GM18861 (cell line): ENCODE results near the gene PRTN3.
"Not testable (repeated sequence)": the region's sequence is repeated elsewhere in the genome, so short reads cannot be mapped to it uniquely, and the experiment has no call there.

Experiments used
- ATAC-seq: cut with Tn5 transposase; IDR thresholded peaks from one replicate; pipeline ENCODE4 v1.9.1; 2021; ENCODE audit not compliant: unreplicated experiment

PRTN3 gene

DNA sequence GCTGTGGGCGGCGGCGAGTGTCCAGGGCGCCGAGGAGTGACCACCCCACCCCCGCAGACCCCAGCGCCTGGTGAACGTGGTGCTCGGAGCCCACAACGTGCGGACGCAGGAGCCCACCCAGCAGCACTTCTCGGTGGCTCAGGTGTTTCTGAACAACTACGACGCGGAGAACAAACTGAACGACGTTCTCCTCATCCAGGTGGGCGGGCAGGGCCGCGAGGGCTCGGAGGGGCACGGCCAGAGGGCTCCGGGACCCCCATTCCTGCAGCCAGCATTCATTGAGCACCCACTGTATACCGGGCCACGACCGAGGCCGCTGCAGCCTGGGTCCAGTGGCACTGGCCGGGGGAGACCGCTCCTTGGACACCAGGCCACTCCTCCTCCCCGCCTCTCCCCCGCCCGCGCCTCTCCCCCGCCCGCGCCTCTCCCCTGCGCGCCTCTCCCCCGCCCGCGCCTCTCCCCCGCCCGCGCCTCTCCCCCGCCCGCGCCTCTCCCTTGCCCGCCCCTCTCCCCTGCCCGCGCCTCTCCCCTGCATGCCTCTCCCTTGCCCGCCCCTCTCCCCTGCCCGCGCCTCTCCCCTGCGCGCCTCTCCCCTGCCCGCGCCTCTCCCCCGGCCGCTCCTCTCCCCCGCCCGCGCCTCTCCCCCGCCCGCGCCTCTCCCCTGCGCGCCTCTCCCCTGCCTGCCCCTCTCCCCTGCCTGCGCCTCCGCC, 3.2 kb downstream of the PRTN3 start:
- ATAC-seq: no peak

DNA sequence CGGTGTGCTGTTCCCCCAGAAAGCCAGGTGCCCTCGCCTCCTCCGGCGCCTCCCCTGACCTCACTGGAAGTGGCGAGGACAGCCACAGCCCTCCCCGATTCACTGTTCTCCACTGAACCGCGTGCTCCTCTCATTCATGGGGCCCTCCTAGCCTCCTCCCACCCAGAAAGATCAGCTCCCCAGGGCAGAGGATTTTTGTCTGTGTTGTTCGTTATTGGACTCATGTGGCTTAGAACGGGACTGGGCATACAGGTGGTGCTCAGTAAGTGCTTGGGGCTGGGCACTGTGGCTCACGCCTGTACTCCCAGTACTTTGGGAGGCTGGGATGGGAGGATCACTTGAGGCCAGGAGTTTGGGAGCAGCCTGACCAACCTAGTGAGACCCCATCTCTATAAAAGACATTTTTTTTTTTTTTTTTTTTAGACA, 3.8 kb downstream of the PRTN3 start:
- no peak for ATAC-seq

DNA sequence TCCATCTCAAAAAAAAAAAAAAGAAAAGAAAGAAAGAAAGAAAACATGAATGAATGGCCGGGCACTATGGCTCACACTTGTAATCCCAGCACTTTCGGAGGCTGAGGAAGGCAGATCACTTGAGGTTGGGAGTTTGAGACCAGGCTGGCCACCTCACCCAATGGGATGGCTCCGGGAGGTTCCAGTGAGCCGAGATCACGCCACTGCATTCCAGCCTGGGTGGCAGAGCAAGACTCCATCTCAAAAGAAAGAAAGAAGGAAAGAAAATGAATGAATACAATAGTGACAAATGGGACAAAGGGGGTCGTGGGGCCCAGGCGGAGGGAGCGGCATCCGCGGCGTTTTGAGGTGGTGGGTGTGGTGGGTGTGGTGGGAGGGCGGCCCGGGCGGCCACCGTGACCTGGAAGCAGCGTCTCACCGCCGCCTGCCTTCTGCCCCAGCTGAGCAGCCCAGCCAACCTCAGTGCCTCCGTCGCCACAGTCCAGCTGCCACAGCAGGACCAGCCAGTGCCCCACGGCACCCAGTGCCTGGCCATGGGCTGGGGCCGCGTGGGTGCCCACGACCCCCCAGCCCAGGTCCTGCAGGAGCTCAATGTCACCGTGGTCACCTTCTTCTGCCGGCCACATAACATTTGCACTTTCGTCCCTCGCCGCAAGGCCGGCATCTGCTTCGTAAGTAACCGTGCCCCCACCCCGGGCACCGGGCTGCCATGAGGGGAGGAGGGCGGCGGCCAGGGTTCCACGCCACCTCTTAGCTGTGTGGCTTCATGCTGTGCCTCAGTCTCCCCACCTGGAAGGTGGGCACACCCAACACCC, 5.1 kb downstream of the PRTN3 start:
- no peak for ATAC-seq

DNA sequence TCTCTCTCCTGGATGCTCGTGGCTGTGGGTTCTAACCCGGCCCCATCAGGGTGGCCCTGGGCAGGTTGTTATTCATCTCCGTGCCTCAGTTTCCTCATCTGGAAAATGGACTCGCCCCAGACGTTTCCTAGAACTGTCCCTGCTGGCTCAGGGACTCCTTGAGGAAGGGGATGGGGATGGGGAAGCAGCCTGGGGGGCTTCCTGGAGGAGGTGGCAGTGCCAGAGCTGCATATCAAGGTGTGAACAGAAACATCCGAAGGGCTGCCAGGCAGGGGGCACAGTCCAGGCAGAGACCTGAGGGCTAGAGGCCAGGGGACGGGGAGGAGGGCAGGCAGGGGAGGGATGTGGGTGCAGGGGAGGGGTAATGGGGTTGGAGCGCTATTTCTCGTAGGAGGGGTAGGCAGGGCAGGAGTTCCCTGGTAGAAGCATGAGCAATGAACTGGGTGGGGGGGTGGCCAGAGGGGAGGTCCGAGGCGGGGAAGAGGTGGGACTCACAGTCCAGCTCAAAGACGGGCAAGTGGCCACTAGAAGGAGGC, 7.7 kb downstream of the PRTN3 start:
- no peak for ATAC-seq

DNA sequence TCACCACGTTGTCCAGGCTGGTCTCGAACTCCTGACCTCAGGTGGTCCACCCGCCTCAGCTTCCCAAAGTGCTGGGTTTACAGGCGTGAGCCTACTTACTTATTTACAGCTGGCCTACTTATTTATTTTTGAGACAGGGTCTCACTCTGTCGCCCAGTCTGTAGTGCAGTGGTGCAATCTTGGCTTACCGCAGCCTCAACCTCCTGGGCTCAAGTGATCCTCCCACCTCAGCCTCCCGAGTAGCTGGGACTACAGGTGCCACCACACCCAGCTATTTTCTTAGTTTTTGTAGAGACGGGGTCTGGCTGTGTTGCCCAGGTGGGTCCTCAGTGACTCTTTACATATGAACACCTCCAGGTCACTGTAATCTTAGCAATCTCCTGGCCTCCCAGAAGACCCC, 8.4 kb downstream of the PRTN3 start:
- ATAC-seq: not testable (repeated sequence)

DNA sequence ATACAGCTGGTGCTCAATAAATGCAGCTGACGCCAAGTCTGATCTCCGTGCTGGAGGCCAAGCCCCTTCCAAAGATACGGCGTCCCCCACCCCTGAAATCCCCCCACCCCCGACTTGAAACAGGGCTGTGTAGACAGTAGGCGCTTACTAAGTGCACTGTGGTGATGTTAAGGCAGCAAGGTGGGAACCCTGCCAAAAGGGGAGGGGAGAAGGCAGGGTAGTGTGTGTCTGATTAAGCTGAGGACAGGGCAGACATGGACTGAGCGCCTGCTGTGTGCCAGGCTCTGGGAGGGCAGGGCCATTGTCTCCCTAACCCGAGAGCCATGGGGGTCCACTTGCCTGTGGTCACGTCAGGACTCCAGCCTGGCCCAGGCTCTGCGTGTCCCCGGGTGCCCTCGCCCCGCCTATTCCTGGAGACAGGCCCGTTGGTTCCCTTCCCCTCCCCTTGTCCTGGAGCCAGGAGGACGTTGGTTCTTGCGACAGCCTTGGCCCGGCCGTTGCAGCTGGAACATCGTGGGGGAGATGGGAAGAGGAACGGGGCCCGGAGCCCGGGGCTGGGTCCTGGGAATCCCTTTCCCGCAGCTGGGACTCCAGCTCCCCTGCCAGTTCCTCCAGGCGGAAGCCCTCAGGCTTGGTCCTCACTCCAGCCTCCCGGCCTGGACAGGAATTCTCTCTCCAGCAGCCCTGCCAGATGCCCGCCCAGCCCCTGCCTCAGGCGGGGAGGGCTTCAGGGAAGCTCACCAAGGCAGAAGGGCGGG, 9.6 kb downstream of the PRTN3 start:
- ATAC-seq: no peak

DNA sequence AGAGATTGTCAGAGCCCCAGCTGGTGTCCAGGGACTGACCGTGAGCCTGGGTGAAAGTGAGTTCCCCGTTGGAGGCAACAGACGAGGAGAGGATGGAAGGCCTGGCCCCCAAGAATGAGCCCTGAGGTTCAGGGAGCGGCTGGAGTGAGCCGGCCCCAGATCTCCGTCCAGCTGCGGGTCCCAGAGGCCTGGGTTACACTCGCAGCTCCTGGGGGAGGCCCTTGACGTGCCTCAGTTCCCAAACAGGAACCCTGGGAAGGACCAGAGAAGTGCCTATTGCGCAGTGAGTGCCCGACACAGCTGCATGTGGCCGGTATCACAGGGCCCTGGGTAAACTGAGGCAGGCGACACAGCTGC, 10.2 kb downstream of the PRTN3 start:
- ATAC-seq: no peak

DNA sequence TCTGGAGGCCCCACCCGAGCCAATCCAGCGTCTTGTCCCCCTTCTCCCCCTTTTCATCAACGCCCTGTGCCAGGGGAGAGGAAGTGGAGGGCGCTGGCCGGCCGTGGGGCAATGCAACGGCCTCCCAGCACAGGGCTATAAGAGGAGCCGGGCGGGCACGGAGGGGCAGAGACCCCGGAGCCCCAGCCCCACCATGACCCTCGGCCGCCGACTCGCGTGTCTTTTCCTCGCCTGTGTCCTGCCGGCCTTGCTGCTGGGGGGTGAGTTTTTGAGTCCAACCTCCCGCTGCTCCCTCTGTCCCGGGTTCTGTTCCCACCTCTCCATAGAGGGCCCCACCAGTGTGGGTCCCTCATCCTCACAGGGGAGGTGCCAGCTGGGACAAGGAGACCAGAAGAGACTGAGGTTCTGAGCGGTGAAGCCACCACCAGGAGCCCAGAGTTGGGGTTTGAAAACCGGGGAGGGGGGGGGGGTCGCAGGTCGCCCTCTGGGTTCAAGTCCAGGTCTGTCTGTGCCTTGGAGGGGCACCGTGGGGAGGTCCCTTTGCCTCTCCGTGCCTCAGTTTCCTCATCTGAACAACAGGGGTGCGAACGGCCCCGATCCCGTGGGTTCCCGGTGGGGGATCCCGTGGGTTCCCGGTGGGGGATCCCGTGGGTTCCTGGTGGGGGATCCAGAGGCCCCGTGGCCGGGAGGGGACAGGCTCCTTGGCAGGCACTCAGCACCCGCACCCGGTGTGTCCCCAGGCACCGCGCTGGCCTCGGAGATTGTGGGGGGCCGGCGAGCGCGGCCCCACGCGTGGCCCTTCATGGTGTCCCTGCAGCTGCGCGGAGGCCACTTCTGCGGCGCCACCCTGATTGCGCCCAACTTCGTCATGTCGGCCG, 11.6 kb downstream of the PRTN3 start, which contains the start of gene ELANE:
ELANE (plus strand) TSS at position 168 of the 878 bp plus-strand sequence; CDS start at position 194, 26 bp downstream.
- no peak for ATAC-seq

DNA sequence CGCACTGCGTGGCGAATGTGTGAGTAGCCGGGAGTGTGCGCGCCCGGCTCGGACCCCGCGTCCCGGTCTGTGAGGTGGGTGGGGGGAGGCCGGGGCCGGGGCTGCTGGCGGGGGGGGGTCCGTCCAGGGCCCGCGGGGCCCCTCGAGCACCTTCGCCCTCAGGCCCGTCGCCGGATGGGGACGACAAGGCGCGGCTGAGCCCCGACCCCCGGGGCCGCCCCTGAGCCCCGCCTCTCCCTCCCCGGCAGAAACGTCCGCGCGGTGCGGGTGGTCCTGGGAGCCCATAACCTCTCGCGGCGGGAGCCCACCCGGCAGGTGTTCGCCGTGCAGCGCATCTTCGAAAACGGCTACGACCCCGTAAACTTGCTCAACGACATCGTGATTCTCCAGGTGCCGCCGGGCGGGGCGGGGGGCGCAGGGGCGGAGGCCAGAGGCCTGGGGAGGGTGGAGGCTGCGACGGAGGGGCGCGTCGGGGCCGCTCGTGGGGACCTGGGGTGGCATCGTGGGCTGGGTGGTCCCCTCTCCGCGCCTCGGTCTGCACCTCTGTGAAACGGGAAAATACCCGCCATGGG, 12.3 kb downstream of the PRTN3 start:
- no peak for ATAC-seq

DNA sequence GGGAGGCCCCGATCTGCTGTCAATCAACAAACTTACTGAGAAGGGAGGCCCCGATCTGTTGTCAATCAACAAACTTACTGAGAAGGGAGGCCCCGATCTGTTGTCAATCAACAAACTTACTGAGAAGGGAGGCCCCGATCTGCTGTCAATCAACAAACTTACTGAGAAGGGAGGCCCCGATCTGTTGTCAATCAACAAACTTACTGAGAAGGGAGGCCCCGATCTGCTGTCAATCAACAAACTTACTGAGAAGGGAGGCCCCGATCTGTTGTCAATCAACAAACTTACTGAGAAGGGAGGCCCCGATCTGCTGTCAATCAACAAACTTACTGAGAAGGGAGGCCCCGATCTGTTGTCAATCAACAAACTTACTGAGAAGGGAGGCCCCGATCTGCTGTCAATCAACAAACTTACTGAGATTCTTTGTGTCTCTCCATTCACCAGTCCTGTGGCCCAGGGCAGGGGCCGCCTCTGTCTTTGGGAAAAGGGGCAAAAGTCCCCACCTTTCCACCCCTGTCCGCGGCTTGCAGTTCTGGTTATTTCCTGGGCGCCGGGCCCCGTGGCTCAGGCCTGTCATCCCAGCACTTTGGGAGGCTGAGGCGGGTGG, 12.9 kb downstream of the PRTN3 start:
- not testable (repeated sequence) for ATAC-seq

DNA sequence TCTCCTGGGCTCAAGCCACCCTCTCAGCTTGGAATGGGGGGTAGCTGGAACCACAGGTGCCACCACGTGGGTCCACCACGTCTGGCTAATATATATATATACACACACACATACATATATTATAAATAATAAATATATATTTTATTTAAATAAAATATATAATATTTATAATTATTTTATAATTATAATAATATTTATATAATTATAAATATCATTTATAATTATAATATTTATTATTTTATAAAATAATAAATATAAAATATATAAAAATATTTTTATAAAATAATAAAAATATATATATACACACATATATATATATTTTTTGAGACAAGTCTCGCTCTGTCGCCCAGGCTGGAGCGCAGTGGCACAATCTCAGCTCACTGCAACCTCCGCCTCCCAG, 13.8 kb downstream of the PRTN3 start:
- no peak for ATAC-seq

DNA sequence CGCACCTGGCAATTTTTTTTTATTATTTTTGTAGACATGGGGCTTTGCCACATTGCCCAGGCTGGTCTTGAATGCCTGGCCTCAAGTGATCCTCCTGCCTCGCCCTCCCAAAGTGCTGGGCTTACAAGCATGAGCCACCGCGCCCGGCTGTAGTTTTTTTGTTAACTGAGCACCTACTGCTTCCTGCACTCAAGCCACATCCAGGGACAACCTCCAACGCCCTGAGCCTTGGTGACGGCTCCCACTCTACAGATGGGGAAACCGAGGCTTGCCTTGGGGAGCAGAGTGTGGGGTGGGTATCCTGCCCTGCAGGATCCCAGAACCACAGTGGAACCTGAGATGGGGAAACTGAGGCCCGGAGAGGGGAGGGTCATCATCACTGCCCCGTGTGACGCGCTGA, 14.3 kb downstream of the PRTN3 start:
- ATAC-seq: no peak

DNA sequence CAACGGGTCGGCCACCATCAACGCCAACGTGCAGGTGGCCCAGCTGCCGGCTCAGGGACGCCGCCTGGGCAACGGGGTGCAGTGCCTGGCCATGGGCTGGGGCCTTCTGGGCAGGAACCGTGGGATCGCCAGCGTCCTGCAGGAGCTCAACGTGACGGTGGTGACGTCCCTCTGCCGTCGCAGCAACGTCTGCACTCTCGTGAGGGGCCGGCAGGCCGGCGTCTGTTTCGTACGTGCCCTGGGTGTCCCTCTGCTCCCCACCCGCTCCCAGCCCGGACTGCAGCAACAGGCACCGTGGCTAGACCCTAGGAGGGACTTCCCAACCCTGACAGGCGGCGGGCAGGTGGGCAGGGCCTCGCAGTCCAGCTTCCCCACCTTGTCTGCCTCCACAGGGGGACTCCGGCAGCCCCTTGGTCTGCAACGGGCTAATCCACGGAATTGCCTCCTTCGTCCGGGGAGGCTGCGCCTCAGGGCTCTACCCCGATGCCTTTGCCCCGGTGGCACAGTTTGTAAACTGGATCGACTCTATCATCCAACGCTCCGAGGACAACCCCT, 14.8 kb downstream of the PRTN3 start:
- ATAC-seq: no peak

DNA sequence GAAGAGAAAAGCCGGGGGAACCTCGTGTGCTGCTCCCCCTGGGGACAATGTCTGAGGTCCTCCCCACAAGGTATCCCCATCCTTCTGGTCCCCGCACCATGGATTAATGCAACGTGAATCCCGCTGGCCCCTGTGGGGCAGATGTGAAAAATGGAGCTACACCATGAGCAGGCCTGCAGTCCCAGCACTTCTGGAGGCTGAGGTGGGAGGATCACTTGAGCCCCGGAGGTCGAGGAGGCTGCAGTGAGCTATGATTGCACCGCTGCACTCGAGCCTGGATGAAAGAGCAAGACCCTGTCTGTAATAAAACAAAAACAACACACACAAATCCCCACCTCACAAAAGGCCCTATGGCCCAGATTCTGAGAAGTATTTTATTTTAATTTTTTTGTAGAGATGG, 17.5 kb downstream of the PRTN3 start:
- no peak for ATAC-seq

DNA sequence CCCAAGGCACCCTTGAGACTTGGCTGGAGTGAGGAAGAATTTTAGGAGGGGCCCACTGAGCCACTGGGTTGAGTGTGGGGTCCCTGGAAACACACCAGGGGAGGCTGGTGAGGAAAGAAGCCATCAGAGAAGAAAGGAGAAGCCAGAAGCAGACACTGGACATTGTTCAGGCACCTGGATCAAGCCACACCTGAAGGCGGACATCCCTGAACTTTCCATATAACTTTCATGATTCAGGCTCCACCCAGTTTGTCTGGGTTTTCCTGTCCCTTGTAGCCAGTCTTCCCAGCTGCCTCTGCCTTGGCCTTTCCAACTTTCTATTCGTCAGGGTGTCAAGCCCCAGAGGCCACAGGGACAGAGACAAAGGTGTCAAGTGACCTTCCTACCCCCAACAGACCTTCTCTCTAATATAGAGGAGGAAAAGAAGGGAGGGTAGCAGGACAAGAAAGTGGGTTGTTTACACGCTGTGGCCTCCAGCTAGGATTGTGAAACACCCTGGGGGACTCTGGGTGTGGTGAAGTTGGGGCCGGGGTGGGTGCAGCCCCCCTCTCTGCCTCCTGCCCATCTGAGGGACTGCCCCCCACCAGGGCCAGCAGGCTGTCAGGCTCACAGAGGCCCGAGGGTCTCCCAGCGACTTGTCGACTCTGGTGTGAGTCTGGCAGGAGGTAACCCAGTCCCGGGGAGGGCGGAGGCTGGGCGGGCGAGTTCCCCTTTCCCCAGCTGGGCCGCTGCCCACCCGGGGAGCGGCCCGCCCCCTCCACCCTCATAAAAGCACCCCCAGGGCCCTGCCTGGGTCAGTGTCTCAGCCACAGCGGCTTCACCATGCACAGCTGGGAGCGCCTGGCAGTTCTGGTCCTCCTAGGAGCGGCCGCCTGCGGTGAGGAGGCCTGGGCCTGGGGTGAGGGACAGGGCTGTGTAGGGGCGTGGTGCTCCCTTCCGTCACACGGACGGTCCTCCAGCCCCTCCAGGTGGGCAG, 18.4 kb downstream of the PRTN3 start, which contains the start of gene CFD:
CFD (plus strand) TSS at position 797 of the 976 bp plus-strand sequence; CDS start at position 823, 26 bp downstream.
- no peak for ATAC-seq

DNA sequence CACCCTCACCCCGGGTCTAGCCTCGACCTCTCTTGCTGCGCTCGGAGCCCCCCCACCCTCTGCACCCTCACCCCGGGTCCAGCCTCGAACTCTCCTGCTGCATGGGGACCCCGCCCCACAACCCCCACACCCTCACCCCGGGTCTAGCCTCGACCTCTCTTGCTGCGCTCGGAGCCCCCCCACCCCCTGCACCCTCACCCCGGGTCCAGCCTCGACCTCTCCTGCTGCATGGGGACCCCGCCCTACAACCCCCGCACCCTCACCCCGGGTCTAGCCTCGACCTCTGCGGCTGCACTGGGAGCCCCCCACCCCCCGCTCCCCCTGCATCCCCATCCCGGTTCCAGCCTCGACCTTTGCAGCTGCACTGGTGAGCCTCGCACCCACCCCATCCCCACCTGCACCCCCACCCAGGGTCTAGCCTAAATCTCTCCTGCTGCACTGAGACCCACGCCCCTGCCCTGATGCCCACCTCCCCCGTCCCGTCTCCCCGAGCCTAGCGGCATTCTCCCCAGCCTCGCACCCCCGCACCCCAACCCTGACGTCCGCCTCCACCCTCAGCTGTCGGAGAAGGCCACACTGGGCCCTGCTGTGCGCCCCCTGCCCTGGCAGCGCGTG, 20.4 kb downstream of the PRTN3 start:
- ATAC-seq: no peak

DNA sequence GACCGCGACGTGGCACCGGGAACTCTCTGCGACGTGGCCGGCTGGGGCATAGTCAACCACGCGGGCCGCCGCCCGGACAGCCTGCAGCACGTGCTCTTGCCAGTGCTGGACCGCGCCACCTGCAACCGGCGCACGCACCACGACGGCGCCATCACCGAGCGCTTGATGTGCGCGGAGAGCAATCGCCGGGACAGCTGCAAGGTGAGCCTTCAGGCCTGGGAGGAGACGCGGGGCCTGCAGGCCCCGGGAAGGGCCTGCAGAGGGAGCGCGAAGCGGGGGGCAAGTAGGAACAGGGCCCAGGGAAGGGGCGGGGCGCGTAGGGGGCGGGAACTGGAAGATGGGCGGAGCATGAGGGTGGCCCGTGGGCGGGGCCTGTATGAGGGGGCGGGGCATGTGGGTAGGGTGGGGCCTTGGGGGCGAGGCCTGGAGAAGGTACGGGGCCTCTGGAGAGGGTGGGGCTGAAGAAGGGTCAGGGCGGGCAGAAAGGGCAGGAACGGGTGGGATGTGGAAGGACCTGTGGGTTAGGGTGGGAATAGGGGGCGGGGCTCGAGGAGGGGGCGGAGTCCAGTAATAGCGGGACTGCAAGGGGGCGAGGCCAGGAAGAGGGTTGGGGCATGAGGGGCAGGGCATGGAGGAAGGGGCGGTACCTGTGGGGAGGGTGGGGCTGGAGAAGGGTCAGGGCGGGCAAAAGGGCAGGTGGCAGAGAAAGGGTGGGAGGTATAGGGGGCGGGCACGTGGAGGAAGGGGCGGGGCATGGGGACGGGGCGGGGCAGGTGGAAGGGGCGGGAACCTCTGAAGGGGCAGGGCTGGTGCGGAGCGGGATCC, 21.2 kb downstream of the PRTN3 start:
- no peak for ATAC-seq
